B cell (primary cell): Measurements from ENCODE around the gene CTXND1. TPM values are rescaled to one million over a fixed set of nuclear protein-coding genes. Genes with fewer than 3 reads are reported as not detected.

Experiments
- ATAC-seq: fragments of 200-7000 bp; cut with Tn5 transposase; one replicate; pipeline ENCODE4 v1.10.0; 2021; ENCODE audit warnings: low read depth, mild to moderate bottlenecking, moderate number of reproducible peaks, moderate library complexity
- CTCF ChIA-PET: fragments of 350-600 bp; sonication (Branson Sonifier 250); formaldehyde crosslinking; loops from one replicate; lab custom pipeline; 2021; ENCODE audit warnings: antibody characterized with exemption, inconsistent platforms; lab: Charles Lee
- POLR2A ChIA-PET: fragments of 350-600 bp; sonication (Branson Sonifier 250); formaldehyde crosslinking; loops from one replicate; lab custom pipeline; 2021; ENCODE audit warnings: antibody characterized with exemption; lab: Charles Lee
- DNase-seq: peaks from one replicate; pipeline ENCODE4 v3.0.0; 2013
- H2AFZ ChIP-seq: 2 replicates; pipeline ENCODE4 v1.6.1; 2012; ENCODE audit warnings: mild to moderate bottlenecking, low read depth, low read length; ENCODE audit not compliant: insufficient read depth, poor library complexity, severe bottlenecking
- H3K27ac ChIP-seq, 2 donors: 1 replicate in 1 of 2; 2 replicates in 1 of 2; pipeline ENCODE4 v1.5.1; 2012 to 2013; ENCODE audit warnings: low read length in 2 of 2, mild to moderate bottlenecking in 2 of 2, moderate library complexity in 1 of 2
- H3K27me3 ChIP-seq, 4 experiments: fragments of 200-600 bp in 1 of 4; sonication (generic) in 1 of 4; replicated peaks in 1 of 4; 1 replicate in 2 of 4; 2 replicates in 2 of 4; pipeline versions ENCODE4 v1.6.1 to v1.7.0; 2013 to 2016; ENCODE audit warnings: low read length in 3 of 4, mild to moderate bottlenecking in 2 of 4, mixed read lengths in 1 of 4, moderate library complexity in 1 of 4; ENCODE audit not compliant: insufficient read depth in 4 of 4, control insufficient read depth in 3 of 4; ENCODE audit errors: control extremely low read depth in 1 of 4
- H3K36me3 ChIP-seq, 2 experiments: replicated peaks in 1 of 2; 1 replicate in 1 of 2; 2 replicates in 1 of 2; pipeline versions ENCODE4 v1.6.1 to v1.7.1; 2013; ENCODE audit warnings: low read length in 1 of 2; ENCODE audit not compliant: insufficient read depth in 2 of 2, control insufficient read depth in 1 of 2; ENCODE audit errors: control extremely low read depth in 1 of 2, extremely low read depth in 1 of 2
- H3K4me1 ChIP-seq, 2 donors: fragments of 200-600 bp in 1 of 2; sonication (generic) in 1 of 2; 1 replicate in 1 of 2; 2 replicates in 1 of 2; pipeline versions ENCODE4 v1.5.1 to v1.6.1; 2013 to 2017; ENCODE audit warnings: low read length in 2 of 2; ENCODE audit not compliant: control insufficient read depth in 2 of 2, insufficient read depth in 2 of 2
- H3K4me2 ChIP-seq: replicated peaks from 2 replicates; pipeline ENCODE3; 2012; ENCODE audit warnings: mild to moderate bottlenecking, low read depth, low read length; ENCODE audit not compliant: poor library complexity, severe bottlenecking
- H3K4me3 ChIP-seq, 5 experiments: fragments of 200-600 bp in 1 of 5; sonication (generic) in 1 of 5; 1 replicate in 3 of 5; 2 replicates in 2 of 5; pipeline versions ENCODE4 v1.5.1 to v1.7.0; 2011 to 2016; ENCODE audit warnings: low read length in 4 of 5, mild to moderate bottlenecking in 4 of 5, low read depth in 2 of 5, control low read depth in 1 of 5, moderate library complexity in 1 of 5; ENCODE audit not compliant: insufficient read depth in 1 of 5; ENCODE audit errors: control extremely low read depth in 1 of 5, extremely low read depth in 1 of 5
- H3K79me2 ChIP-seq: fragments of 200-600 bp; sonication (generic); one replicate; pipeline ENCODE4 v1.6.0; 2016; ENCODE audit warnings: low read length; ENCODE audit not compliant: control insufficient read depth, insufficient read depth
- H3K9ac ChIP-seq: fragments of 200-600 bp; sonication (generic); 2 replicates; pipeline ENCODE4 v1.6.1; 2017; ENCODE audit warnings: mild to moderate bottlenecking, low read length, moderate library complexity
- H3K9me3 ChIP-seq, 3 donors: one replicate each; pipeline versions ENCODE4 v1.6.1 to v1.7.1; 2013; ENCODE audit warnings: low read length in 2 of 3; ENCODE audit not compliant: control insufficient read depth in 2 of 3, insufficient read depth in 1 of 3; ENCODE audit errors: control extremely low read depth in 1 of 3
- H4K20me1 ChIP-seq: 2 replicates; pipeline ENCODE4 v1.6.0; 2012; ENCODE audit warnings: mild to moderate bottlenecking, low read length; ENCODE audit not compliant: insufficient read depth, control insufficient read depth, poor library complexity, severe bottlenecking
- H3K27ac Mint-ChIP-seq: one replicate; pipeline ENCODE4 v1.8.0; 2021; ENCODE audit warnings: mixed read lengths
- H3K27me3 Mint-ChIP-seq: one replicate; pipeline ENCODE4 v1.8.0; 2021; ENCODE audit warnings: mixed read lengths
- H3K4me1 Mint-ChIP-seq: one replicate; pipeline ENCODE4 v1.8.0; 2021; ENCODE audit warnings: mixed read lengths
- H3K4me3 Mint-ChIP-seq: one replicate; pipeline ENCODE4 v1.8.0; 2021; ENCODE audit warnings: mixed read lengths
- H3K9me3 Mint-ChIP-seq: one replicate; pipeline ENCODE4 v1.8.0; 2022; ENCODE audit warnings: mixed read lengths; ENCODE audit not compliant: insufficient read depth
- CTCF ChIP-seq: fragments of 200-600 bp; IDR thresholded peaks from one replicate; pipeline ENCODE4 v1.8.0; 2022; ENCODE audit warnings: antibody characterized with exemption, mild to moderate bottlenecking
- EZH2 ChIP-seq: IDR thresholded peaks from 2 replicates; pipeline ENCODE4 v1.6.1; 2012; ENCODE audit warnings: borderline replicate concordance, low read depth, mild to moderate bottlenecking, moderate library complexity, low read length; ENCODE audit not compliant: insufficient read depth, poor library complexity, severe bottlenecking
- WGBS: methylation state at CpG from one replicate; pipeline ENCODE4 v1.1.5; 2013; ENCODE audit warnings: missing lambda C conversion rate; ENCODE audit not compliant: insufficient coverage; 5-methylcytosine and 5-hydroxymethylcytosine counted together
- intact Hi-C: fragments of 100-400 bp; cut with micrococcal nuclease; formaldehyde crosslinking; loops from one replicate; pipeline ENCODE4 v1.10.0; 2022
- polyA plus RNA-seq: library from polyadenylated mRNA; depleted of rRNA; stranded (reverse); fragments of >200 nt; gene quantifications from 2 replicates; pipeline ENCODE4 v1.2.3, GENCODE V29; 2012
- total RNA-seq, 2 donors: library from RNA; stranded (reverse); fragments of 120-200 nt in 1 of 2; gene quantifications; 1 replicate in 1 of 2; 2 replicates in 1 of 2; pipeline versions ENCODE4 v1.2.3 to v1.2.4, GENCODE V29; 2013 to 2022

CTXND1 gene
- total and polyA plus RNA-seq, 2 donors (not counting 1 experiment from before 2014, with no cell fraction given): not detected

- intact Hi-C loops: no loop called here
- no peak for ATAC-seq
- Histone ChIP-seq H4K20me1 (no peaks in the 10 kb centered on the region), H2AFZ (no peak overlapping the region), H3K4me2 (no peak overlapping the region), H3K9ac (no peak overlapping the region), H3K4me1 (no peaks in the 10 kb centered on the region), H3K27ac (no peak overlapping the region), H3K4me3 (no peak overlapping the region), H3K27me3 (peaks cover 0 to 6% (median 0%) of the 10 kb centered on the region in 4 experiments), H3K9me3 (no peaks in the 10 kb centered on the region), H3K36me3 (no peaks in the 10 kb centered on the region), H3K79me2 (no peaks in the 10 kb centered on the region)
- H3K27me3 Mint-ChIP-seq: peaks cover 42% of the 10 kb centered on the region
- TF ChIP-seq EZH2: no peak
- no peak for TF ChIP-seq CTCF
- CTCF ChIA-PET: no interaction called here
- no peak overlapping the region for H3K27ac Mint-ChIP-seq
- DNase-seq: no peak
- 72% methylated on average over 3 of the region's 3 CpGs for WGBS
- H3K4me1 Mint-ChIP-seq: no peaks in the 10 kb centered on the region
- H3K4me3 Mint-ChIP-seq: no peak overlapping the region
- H3K9me3 Mint-ChIP-seq: no peaks in the 10 kb centered on the region
- POLR2A ChIA-PET: no interaction called here
Observed at GRCh38 chr15:80267658-80268057, 15.6 kb upstream of the CTXND1 start.

GRCh38 chr15:80266745-80267144, 14.7 kb upstream of the CTXND1 start:
- Histone ChIP-seq H3K27ac (no peak overlapping the region), H2AFZ (no peak overlapping the region), H3K27me3 (peaks cover 0 to 6% (median 1%) of the 10 kb centered on the region in 4 experiments), H4K20me1 (no peaks in the 10 kb centered on the region), H3K4me3 (no peak overlapping the region), H3K9ac (no peak overlapping the region), H3K79me2 (no peaks in the 10 kb centered on the region), H3K36me3 (no peaks in the 10 kb centered on the region), H3K4me1 (no peaks in the 10 kb centered on the region), H3K9me3 (peaks cover 0 to 5% (median 0%) of the 10 kb centered on the region in 3 donors), H3K4me2 (no peak overlapping the region)
- DNase-seq: no peak
- Mint-ChIP-seq H3K4me3 (no peak overlapping the region), H3K9me3 (no peaks in the 10 kb centered on the region), H3K27ac (no peak overlapping the region), H3K4me1 (no peaks in the 10 kb centered on the region), H3K27me3 (peaks cover 48% of the 10 kb centered on the region)
- CTCF ChIA-PET: no interaction called here
- POLR2A ChIA-PET: no interaction called here
- 59% methylated on average over 4 of the region's 4 CpGs for WGBS
- no peak for ATAC-seq
- TF ChIP-seq EZH2 (no peak), CTCF (no peak)
- intact Hi-C loops: no loop called here
